Loucy (cell line): ENCODE results near the gene ARL5A.

Experiments
- H2AFZ ChIP-seq: fragments of 200-600 bp; sonication (generic); 2 replicates; pipeline ENCODE4 v1.6.0; 2016; ENCODE audit warnings: antibody characterized with exemption, mild to moderate bottlenecking, low read length, moderate library complexity
- H3F3A ChIP-seq: fragments of 200-600 bp; 2 replicates; pipeline ENCODE4 v1.6.0; 2016; ENCODE audit warnings: antibody characterized with exemption, low read depth, mild to moderate bottlenecking
- H3K27me3 ChIP-seq: fragments of 200-600 bp; sonication (generic); 2 replicates; pipeline ENCODE4 v1.6.1; 2014; ENCODE audit warnings: low read length, mild to moderate bottlenecking; ENCODE audit not compliant: insufficient read depth, poor library complexity, severe bottlenecking
- H3K36me3 ChIP-seq: fragments of 200-600 bp; sonication (generic); 2 replicates; pipeline ENCODE4 v1.6.1; 2016; ENCODE audit warnings: low read length; ENCODE audit not compliant: insufficient read depth
- H3K4me1 ChIP-seq: fragments of 200-600 bp; sonication (generic); 2 replicates; pipeline ENCODE4 v1.5.1; 2014; ENCODE audit warnings: low read length, mild to moderate bottlenecking; ENCODE audit not compliant: insufficient read depth, poor library complexity, severe bottlenecking
- H3K4me2 ChIP-seq: fragments of 200-600 bp; sonication (generic); 2 replicates; pipeline ENCODE4 v1.6.0; 2014; ENCODE audit warnings: antibody characterized with exemption, low read length, low read depth, mild to moderate bottlenecking; ENCODE audit not compliant: poor library complexity, severe bottlenecking
- H3K4me3 ChIP-seq: fragments of 200-600 bp; sonication (generic); 2 replicates; pipeline ENCODE4 v1.5.1; 2014; ENCODE audit warnings: low read length, mild to moderate bottlenecking, mixed read lengths; ENCODE audit not compliant: poor library complexity, severe bottlenecking
- H3K79me2 ChIP-seq: fragments of 200-600 bp; sonication (generic); 2 replicates; pipeline ENCODE4 v1.6.1; 2014; ENCODE audit warnings: low read length; ENCODE audit not compliant: insufficient read depth
- H3K9ac ChIP-seq: fragments of 200-600 bp; sonication (generic); 2 replicates; pipeline ENCODE4 v1.6.0; 2014; ENCODE audit warnings: mild to moderate bottlenecking, low read depth, low read length, moderate library complexity; ENCODE audit not compliant: poor library complexity, severe bottlenecking
- H3K9me2 ChIP-seq: fragments of 200-600 bp; sonication (generic); replicated peaks from 2 replicates; pipeline ENCODE4 v1.6.1; 2016; ENCODE audit warnings: low read depth, low read length, mixed read lengths
- H3K9me3 ChIP-seq: fragments of 200-600 bp; sonication (generic); 2 replicates; pipeline ENCODE4 v1.6.1; 2014; ENCODE audit warnings: mild to moderate bottlenecking, antibody characterized with exemption, low read length, low read depth; ENCODE audit not compliant: insufficient read depth
- H4K20me1 ChIP-seq: fragments of 200-600 bp; sonication (generic); 2 replicates; pipeline ENCODE4 v1.6.0; 2014; ENCODE audit warnings: antibody characterized with exemption, low read length, mild to moderate bottlenecking; ENCODE audit not compliant: insufficient read depth, poor library complexity, severe bottlenecking
- CTCF ChIP-seq: fragments of 200-600 bp; sonication (generic); conservative IDR thresholded peaks from 2 replicates; pipeline ENCODE4 v1.5.1; 2014; ENCODE audit warnings: mild to moderate bottlenecking, antibody characterized with exemption, low read length
- EZH2phosphoT487 ChIP-seq: fragments of 200-600 bp; IDR thresholded peaks from 2 replicates; pipeline ENCODE4 v1.6.1; 2018; ENCODE audit warnings: antibody characterized with exemption, mild to moderate bottlenecking, moderate library complexity, borderline replicate concordance

The ARL5A gene

GRCh38 chr2:151869291-151869690 is 41.1 kb upstream of the ARL5A start:
- H3K4me1 ChIP-seq: no peaks in the 10 kb centered on the region
- H3K9me3 ChIP-seq: no peaks in the 10 kb centered on the region
- H3K9ac ChIP-seq: no peak overlapping the region
- no peak overlapping the region for H2AFZ ChIP-seq
- H3F3A ChIP-seq: no peaks in the 10 kb centered on the region
- no peak overlapping the region for H3K4me2 ChIP-seq
- H3K9me2 ChIP-seq: no peaks in the 10 kb centered on the region
- no peak overlapping the region for H3K4me3 ChIP-seq
- no peaks in the 10 kb centered on the region for H3K27me3 ChIP-seq
- no peaks in the 10 kb centered on the region for H3K79me2 ChIP-seq
- TF ChIP-seq CTCF (no peak), EZH2phosphoT487 (no peak)
- no peaks in the 10 kb centered on the region for H4K20me1 ChIP-seq
- no peaks in the 10 kb centered on the region for H3K36me3 ChIP-seq

DNA sequence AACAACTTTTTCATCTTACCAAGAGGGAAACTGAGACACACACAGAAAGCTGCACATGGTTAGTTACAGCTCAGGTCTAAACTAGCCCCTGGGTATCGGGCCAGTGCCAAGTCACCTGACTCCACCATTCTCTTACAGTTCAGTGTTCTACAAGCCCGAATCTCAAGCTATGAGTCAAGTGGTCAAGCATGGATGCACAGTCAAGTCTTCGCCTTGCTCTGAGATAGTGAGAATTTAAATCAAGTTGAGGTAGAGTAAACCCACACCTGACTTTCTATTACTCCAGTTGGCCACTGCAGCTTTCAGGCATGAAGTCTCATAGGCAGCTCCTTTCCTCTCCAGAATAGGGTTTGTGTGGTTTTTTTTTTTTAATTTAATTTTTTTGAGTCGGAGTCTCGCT is 34.5 kb upstream of the ARL5A start:
- no peak overlapping the region for H3K4me2 ChIP-seq

DNA sequence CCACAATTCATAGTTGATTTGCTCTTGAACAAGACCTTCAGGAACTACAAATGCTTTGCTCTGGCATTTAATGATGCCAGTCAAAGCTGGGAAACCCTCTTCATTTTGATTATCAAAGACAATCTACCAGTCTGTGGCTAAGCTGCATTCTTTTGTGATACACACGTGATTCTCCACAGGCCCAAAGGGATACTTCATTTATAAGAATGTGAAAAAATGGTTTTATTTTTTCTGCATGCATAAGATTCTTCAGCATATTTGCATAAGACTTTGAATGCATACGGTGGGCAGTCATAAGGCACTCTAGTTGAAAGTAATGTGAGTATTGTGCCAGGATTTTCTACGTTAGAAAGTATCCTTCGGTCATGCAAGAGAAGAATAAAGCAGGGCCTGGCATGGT is 33.0 kb upstream of the ARL5A start:
- TF ChIP-seq EZH2phosphoT487 (no peak), CTCF (no peak)
- Histone ChIP-seq H3K36me3 (no peaks in the 10 kb centered on the region), H3K4me3 (no peak overlapping the region), H3K4me1 (no peaks in the 10 kb centered on the region), H4K20me1 (no peaks in the 10 kb centered on the region), H3K9ac (no peak overlapping the region), H2AFZ (no peak overlapping the region), H3K79me2 (no peaks in the 10 kb centered on the region), H3K9me3 (no peaks in the 10 kb centered on the region), H3K4me2 (no peak overlapping the region), H3K9me2 (no peaks in the 10 kb centered on the region), H3K27me3 (no peaks in the 10 kb centered on the region), H3F3A (no peaks in the 10 kb centered on the region)

More for the DNA sequence above, 34.5 kb upstream of the ARL5A start:
- H3F3A ChIP-seq: no peaks in the 10 kb centered on the region
- H3K9ac ChIP-seq: no peak overlapping the region
- no peak overlapping the region for H2AFZ ChIP-seq
- no peak overlapping the region for H3K4me3 ChIP-seq
- H4K20me1 ChIP-seq: no peaks in the 10 kb centered on the region
- TF ChIP-seq EZH2phosphoT487 (no peak), CTCF (no peak)
- H3K36me3 ChIP-seq: no peaks in the 10 kb centered on the region
- no peaks in the 10 kb centered on the region for H3K4me1 ChIP-seq
- no peaks in the 10 kb centered on the region for H3K27me3 ChIP-seq
- no peaks in the 10 kb centered on the region for H3K9me3 ChIP-seq
- no peaks in the 10 kb centered on the region for H3K79me2 ChIP-seq
- H3K9me2 ChIP-seq: no peaks in the 10 kb centered on the region
